Brain microvascular endothelial cell (primary cell): ENCODE measurements around the gene PNPLA7.

Experiments used
- DNase-seq: peaks from one replicate; pipeline ENCODE4 v3.0.0-alpha.2; 2020
- H3K27ac ChIP-seq: fragments of 250-450 bp; sonication (Bioruptor Pico); 2 replicates; pipeline ENCODE4 v1.5.1; 2020; ENCODE audit warnings: mild to moderate bottlenecking, moderate library complexity
- H3K27me3 ChIP-seq: fragments of 250-450 bp; sonication (Bioruptor Pico); replicated peaks from 2 replicates; pipeline ENCODE4 v1.5.1; 2020; ENCODE audit warnings: mild to moderate bottlenecking
- H3K36me3 ChIP-seq: fragments of 250-450 bp; sonication (Bioruptor Pico); replicated peaks from 2 replicates; pipeline ENCODE4 v1.5.1; 2020; ENCODE audit warnings: mild to moderate bottlenecking
- H3K4me3 ChIP-seq: 2 replicates; pipeline ENCODE4 v1.5.1; 2011; ENCODE audit warnings: low read depth, mild to moderate bottlenecking, control low read depth, low read length, moderate library complexity
- in situ Hi-C: cut with HindIII; loops from 2 replicates; pipeline ENCODE4 v1.10.0; 2017; ENCODE audit warnings: low sequenced_read_pairs, low pct_ligation_motif_present
- TF ChIP-seq, protein P1 (sequence below): IDR thresholded peaks from 2 replicates; pipeline ENCODE4 v1.5.1; 2011; ENCODE audit warnings: low read depth, mild to moderate bottlenecking, moderate library complexity, low read length, control low read depth, inconsistent platforms; ENCODE audit errors: missing control alignments

The PNPLA7 gene

GRCh38 chr9:137456061-137456863 lies 93.9 kb downstream of the PNPLA7 start:
- Histone ChIP-seq H3K4me3 (no peak overlapping the region), H3K36me3 (peaks cover 21% of the 10 kb centered on the region), H3K27ac (peak overlapping the region; percentile 50), H3K27me3 (no peaks in the 10 kb centered on the region)
- peak; percentile 46 for DNase-seq
- TF ChIP-seq, protein P1, sequence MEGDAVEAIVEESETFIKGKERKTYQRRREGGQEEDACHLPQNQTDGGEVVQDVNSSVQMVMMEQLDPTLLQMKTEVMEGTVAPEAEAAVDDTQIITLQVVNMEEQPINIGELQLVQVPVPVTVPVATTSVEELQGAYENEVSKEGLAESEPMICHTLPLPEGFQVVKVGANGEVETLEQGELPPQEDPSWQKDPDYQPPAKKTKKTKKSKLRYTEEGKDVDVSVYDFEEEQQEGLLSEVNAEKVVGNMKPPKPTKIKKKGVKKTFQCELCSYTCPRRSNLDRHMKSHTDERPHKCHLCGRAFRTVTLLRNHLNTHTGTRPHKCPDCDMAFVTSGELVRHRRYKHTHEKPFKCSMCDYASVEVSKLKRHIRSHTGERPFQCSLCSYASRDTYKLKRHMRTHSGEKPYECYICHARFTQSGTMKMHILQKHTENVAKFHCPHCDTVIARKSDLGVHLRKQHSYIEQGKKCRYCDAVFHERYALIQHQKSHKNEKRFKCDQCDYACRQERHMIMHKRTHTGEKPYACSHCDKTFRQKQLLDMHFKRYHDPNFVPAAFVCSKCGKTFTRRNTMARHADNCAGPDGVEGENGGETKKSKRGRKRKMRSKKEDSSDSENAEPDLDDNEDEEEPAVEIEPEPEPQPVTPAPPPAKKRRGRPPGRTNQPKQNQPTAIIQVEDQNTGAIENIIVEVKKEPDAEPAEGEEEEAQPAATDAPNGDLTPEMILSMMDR = no peak
- in situ Hi-C loops = no loop called here

DNA sequence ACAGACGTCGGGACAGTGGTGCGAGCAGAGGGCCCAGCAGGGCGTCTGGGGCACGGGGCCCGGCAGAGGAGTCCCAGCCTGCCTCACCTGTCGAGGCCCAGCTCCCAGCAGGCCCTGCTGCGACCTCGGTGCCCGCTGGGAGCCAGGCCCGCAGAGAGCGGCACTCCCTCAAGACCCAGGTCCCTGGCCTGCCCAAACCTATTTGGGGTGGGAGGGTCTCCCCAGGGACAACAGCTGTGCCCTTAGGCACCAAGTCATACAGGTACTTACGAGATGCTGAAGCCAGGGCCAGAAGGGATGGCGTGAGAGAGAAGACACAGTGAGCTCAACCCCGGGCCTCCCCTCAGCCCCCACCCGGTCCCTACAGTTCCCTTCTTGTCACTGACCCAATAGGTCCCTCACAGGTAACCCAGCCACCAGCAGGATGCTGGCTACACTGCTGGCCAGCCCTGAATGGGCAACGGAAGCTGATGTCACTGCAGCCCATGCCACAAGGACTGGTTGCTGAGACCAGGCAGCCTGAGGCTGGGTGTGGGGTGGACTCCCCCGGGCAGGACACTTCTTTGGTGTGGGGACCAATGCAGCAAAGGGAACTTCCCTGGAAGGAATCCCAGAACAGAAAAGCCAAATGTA lies 94.7 kb downstream of the PNPLA7 start:
- in situ Hi-C loops = no loop called here
- DNase-seq = no peak
- Histone ChIP-seq H3K27ac (no peak overlapping the region), H3K36me3 (peaks cover 21% of the 10 kb centered on the region), H3K27me3 (no peaks in the 10 kb centered on the region), H3K4me3 (no peak overlapping the region)
- TF ChIP-seq, protein P1 = no peak

DNA sequence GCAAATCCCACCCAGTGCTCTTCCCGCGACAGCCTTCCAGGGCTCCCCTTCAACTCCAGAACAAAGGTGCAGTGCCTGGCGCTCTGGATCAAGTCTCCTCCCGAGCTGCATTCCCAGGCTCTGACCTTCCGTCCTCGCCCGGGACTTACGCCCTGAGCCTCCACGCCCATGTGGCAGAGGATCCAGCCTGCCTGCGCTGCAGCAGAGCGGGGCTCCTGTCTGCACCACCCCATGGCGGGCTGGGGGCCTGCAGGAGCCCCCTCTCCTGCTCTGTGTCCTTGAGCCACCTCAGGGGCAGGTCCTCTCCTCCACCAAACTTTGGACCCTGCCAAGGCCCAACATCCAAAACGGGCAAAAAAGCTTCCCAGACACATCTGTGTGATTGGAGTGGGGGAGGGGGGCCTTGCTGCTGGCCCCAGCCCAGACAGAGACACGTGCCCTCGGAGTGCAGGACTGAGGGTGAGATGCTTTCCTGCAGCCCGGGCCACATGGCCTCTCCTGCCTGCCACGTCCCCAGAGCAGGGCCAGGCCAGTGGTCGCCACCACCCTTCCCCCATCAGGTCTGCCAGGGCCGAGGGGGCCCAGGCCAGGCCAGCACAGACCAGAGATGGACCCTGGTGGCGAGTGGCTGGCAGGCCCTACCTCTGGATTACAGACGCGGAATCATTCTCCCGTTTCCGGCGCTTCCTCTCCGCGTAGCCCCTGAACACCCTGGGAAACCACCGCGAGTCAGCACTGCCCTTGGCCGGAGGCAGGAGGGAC lies 95.4 kb downstream of the PNPLA7 start:
- in situ Hi-C loops = no loop called here
- no peaks in the 10 kb centered on the region for H3K27me3 ChIP-seq
- H3K4me3 ChIP-seq = no peak overlapping the region
- TF ChIP-seq, protein P1 = no peak
- peaks cover 22% of the 10 kb centered on the region for H3K36me3 ChIP-seq
- H3K27ac ChIP-seq = no peak overlapping the region
- DNase-seq = no peak

- Histone ChIP-seq H3K27me3 (no peaks in the 10 kb centered on the region), H3K36me3 (peaks cover 28% of the 10 kb centered on the region), H3K27ac (no peak overlapping the region), H3K4me3 (peak overlapping the region; percentile 20)
- TF ChIP-seq, protein P1 = no peak
- in situ Hi-C loops = no loop called here
- no peak for DNase-seq
These were observed 96.0 kb downstream of the PNPLA7 start for GRCh38 chr9:137454145-137454596.

DNA sequence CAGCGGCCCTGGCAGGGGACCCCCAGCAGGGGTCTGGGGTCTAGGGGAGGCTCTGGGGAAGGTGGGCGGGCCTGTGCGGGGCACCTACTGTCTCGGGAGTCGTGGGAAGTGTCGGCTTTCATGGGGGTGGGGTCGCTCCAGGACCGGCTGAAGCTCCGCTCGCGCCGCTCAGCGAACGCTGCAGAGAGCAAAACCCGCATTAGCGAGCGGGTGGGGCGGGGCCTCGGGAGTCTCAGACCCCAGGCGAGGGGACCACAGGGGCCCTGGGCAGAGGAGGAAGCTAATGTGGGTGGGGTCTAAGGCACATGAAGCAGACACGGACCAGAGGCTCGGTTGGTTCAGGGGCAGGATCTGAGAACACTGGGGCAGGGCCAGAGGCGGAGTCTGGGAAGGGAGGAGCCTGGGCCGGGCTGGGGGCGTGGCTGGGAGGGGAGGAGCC lies 96.5 kb downstream of the PNPLA7 start:
- H3K27me3 ChIP-seq = no peaks in the 10 kb centered on the region
- peak; percentile 53 for DNase-seq
- TF ChIP-seq, protein P1 = no peak
- peak overlapping the region; percentile 47 for H3K4me3 ChIP-seq
- H3K27ac ChIP-seq = no peak overlapping the region
- H3K36me3 ChIP-seq = peaks cover 33% of the 10 kb centered on the region
- in situ Hi-C loops = no loop called here
